ENCODE measurements around the gene GSS. TPM values are rescaled to one million over a fixed set of nuclear protein-coding genes. Genes with fewer than 3 reads are reported as not detected.
A peak's percentile ranks its signal among the peaks of the same experiment; 100 is the strongest.

GSS gene
- total RNA-seq, 1 donor from 2014 or later: 48.3 TPM

- no peak for TF ChIP-seq CTCF (IDR thresholded peaks at IDR 0.05; ENCODE audit: unreplicated experiment)
- no peak for DNase-seq (ENCODE audit: low spot score)
- Mint-ChIP-seq H3K9me3 (ENCODE audit: unreplicated experiment) (no peaks in the 10 kb centered on the region), H3K36me3 (ENCODE audit: low read depth, unreplicated experiment) (peaks cover 36% of the 10 kb centered on the region), H3K27me3 (ENCODE audit: unreplicated experiment) (peaks cover 18% of the 10 kb centered on the region), H3K4me3 (ENCODE audit: unreplicated experiment) (peak overlapping the region; percentile 56), H3K27ac (ENCODE audit: unreplicated experiment) (peak overlapping the region; percentile 57), H3K4me1 (ENCODE audit: unreplicated experiment) (peaks cover 5% of the 10 kb centered on the region)
These were observed 40.8 kb upstream of the GSS start for GRCh38 chr20:34996243-34997028.

- H3K4me3 Mint-ChIP-seq (ENCODE audit: unreplicated experiment): peak overlapping the region; percentile 56
- H3K27ac Mint-ChIP-seq (ENCODE audit: unreplicated experiment): peak overlapping the region; percentile 57
- H3K36me3 Mint-ChIP-seq (ENCODE audit: low read depth, unreplicated experiment): peaks cover 37% of the 10 kb centered on the region
- H3K9me3 Mint-ChIP-seq (ENCODE audit: unreplicated experiment): no peaks in the 10 kb centered on the region
- no peak for TF ChIP-seq CTCF (IDR thresholded peaks at IDR 0.05; ENCODE audit: unreplicated experiment)
- no peak for DNase-seq (ENCODE audit: low spot score)
- peaks cover 20% of the 10 kb centered on the region for H3K27me3 Mint-ChIP-seq (ENCODE audit: unreplicated experiment)
- H3K4me1 Mint-ChIP-seq (ENCODE audit: unreplicated experiment): peaks cover 5% of the 10 kb centered on the region
These were observed 40.1 kb upstream of the GSS start for GRCh38 chr20:34995696-34996095.

GRCh38 chr20:34995192-34995591 is 39.6 kb upstream of the GSS start:
- no peak overlapping the region for H3K27ac Mint-ChIP-seq (ENCODE audit: unreplicated experiment)

GRCh38 chr20:34994509-34995131 is 39.0 kb upstream of the GSS start:
- no peak for DNase-seq (ENCODE audit: low spot score)
- H3K4me1 Mint-ChIP-seq (ENCODE audit: unreplicated experiment): peaks cover 5% of the 10 kb centered on the region
- peaks cover 14% of the 10 kb centered on the region for H3K27me3 Mint-ChIP-seq (ENCODE audit: unreplicated experiment)
- no peak overlapping the region for H3K27ac Mint-ChIP-seq (ENCODE audit: unreplicated experiment)
- no peak overlapping the region for H3K4me3 Mint-ChIP-seq (ENCODE audit: unreplicated experiment)
- H3K36me3 Mint-ChIP-seq (ENCODE audit: low read depth, unreplicated experiment): peaks cover 36% of the 10 kb centered on the region
- no peak for TF ChIP-seq CTCF (IDR thresholded peaks at IDR 0.05; ENCODE audit: unreplicated experiment)
- H3K9me3 Mint-ChIP-seq (ENCODE audit: unreplicated experiment): no peaks in the 10 kb centered on the region

More at GRCh38 chr20:34995192-34995591, 39.6 kb upstream of the GSS start:
- Mint-ChIP-seq H3K36me3 (ENCODE audit: low read depth, unreplicated experiment) (peaks cover 36% of the 10 kb centered on the region), H3K9me3 (ENCODE audit: unreplicated experiment) (no peaks in the 10 kb centered on the region), H3K27me3 (ENCODE audit: unreplicated experiment) (peaks cover 17% of the 10 kb centered on the region), H3K4me3 (ENCODE audit: unreplicated experiment) (no peak overlapping the region), H3K4me1 (ENCODE audit: unreplicated experiment) (peaks cover 5% of the 10 kb centered on the region)
- no peak for TF ChIP-seq CTCF (IDR thresholded peaks at IDR 0.05; ENCODE audit: unreplicated experiment)
- no peak for DNase-seq (ENCODE audit: low spot score)
